B cell (primary cell): ENCODE results near the gene TENM4. TPM values are rescaled to one million over a fixed set of nuclear protein-coding genes. Genes with fewer than 3 reads are reported as not detected.

ENCODE experiments used
- ATAC-seq: fragments of 200-7000 bp; cut with Tn5 transposase; one replicate; pipeline ENCODE4 v1.10.0; 2021; ENCODE audit warnings: low read depth, mild to moderate bottlenecking, moderate number of reproducible peaks, moderate library complexity
- CTCF ChIA-PET: fragments of 350-600 bp; sonication (Branson Sonifier 250); formaldehyde crosslinking; loops from one replicate; lab custom pipeline; 2021; ENCODE audit warnings: antibody characterized with exemption, inconsistent platforms; lab: Charles Lee
- POLR2A ChIA-PET: fragments of 350-600 bp; sonication (Branson Sonifier 250); formaldehyde crosslinking; loops from one replicate; lab custom pipeline; 2021; ENCODE audit warnings: antibody characterized with exemption; lab: Charles Lee
- DNase-seq: peaks from one replicate; pipeline ENCODE4 v3.0.0; 2013
- H2AFZ ChIP-seq: 2 replicates; pipeline ENCODE4 v1.6.1; 2012; ENCODE audit warnings: mild to moderate bottlenecking, low read depth, low read length; ENCODE audit not compliant: insufficient read depth, poor library complexity, severe bottlenecking
- H3K27ac ChIP-seq, 2 donors: 1 replicate in 1 of 2; 2 replicates in 1 of 2; pipeline ENCODE4 v1.5.1; 2012 to 2013; ENCODE audit warnings: low read length in 2 of 2, mild to moderate bottlenecking in 2 of 2, moderate library complexity in 1 of 2
- H3K27me3 ChIP-seq, 4 experiments: fragments of 200-600 bp in 1 of 4; sonication (generic) in 1 of 4; replicated peaks in 1 of 4; 1 replicate in 2 of 4; 2 replicates in 2 of 4; pipeline versions ENCODE4 v1.6.1 to v1.7.0; 2013 to 2016; ENCODE audit warnings: low read length in 3 of 4, mild to moderate bottlenecking in 2 of 4, mixed read lengths in 1 of 4, moderate library complexity in 1 of 4; ENCODE audit not compliant: insufficient read depth in 4 of 4, control insufficient read depth in 3 of 4; ENCODE audit errors: control extremely low read depth in 1 of 4
- H3K36me3 ChIP-seq, 2 experiments: replicated peaks in 1 of 2; 1 replicate in 1 of 2; 2 replicates in 1 of 2; pipeline versions ENCODE4 v1.6.1 to v1.7.1; 2013; ENCODE audit warnings: low read length in 1 of 2; ENCODE audit not compliant: insufficient read depth in 2 of 2, control insufficient read depth in 1 of 2; ENCODE audit errors: control extremely low read depth in 1 of 2, extremely low read depth in 1 of 2
- H3K4me1 ChIP-seq, 2 donors: fragments of 200-600 bp in 1 of 2; sonication (generic) in 1 of 2; 1 replicate in 1 of 2; 2 replicates in 1 of 2; pipeline versions ENCODE4 v1.5.1 to v1.6.1; 2013 to 2017; ENCODE audit warnings: low read length in 2 of 2; ENCODE audit not compliant: control insufficient read depth in 2 of 2, insufficient read depth in 2 of 2
- H3K4me2 ChIP-seq: replicated peaks from 2 replicates; pipeline ENCODE3; 2012; ENCODE audit warnings: mild to moderate bottlenecking, low read depth, low read length; ENCODE audit not compliant: poor library complexity, severe bottlenecking
- H3K4me3 ChIP-seq, 5 experiments: fragments of 200-600 bp in 1 of 5; sonication (generic) in 1 of 5; 1 replicate in 3 of 5; 2 replicates in 2 of 5; pipeline versions ENCODE4 v1.5.1 to v1.7.0; 2011 to 2016; ENCODE audit warnings: low read length in 4 of 5, mild to moderate bottlenecking in 4 of 5, low read depth in 2 of 5, control low read depth in 1 of 5, moderate library complexity in 1 of 5; ENCODE audit not compliant: insufficient read depth in 1 of 5; ENCODE audit errors: control extremely low read depth in 1 of 5, extremely low read depth in 1 of 5
- H3K79me2 ChIP-seq: fragments of 200-600 bp; sonication (generic); one replicate; pipeline ENCODE4 v1.6.0; 2016; ENCODE audit warnings: low read length; ENCODE audit not compliant: control insufficient read depth, insufficient read depth
- H3K9ac ChIP-seq: fragments of 200-600 bp; sonication (generic); 2 replicates; pipeline ENCODE4 v1.6.1; 2017; ENCODE audit warnings: mild to moderate bottlenecking, low read length, moderate library complexity
- H3K9me3 ChIP-seq, 3 donors: one replicate each; pipeline versions ENCODE4 v1.6.1 to v1.7.1; 2013; ENCODE audit warnings: low read length in 2 of 3; ENCODE audit not compliant: control insufficient read depth in 2 of 3, insufficient read depth in 1 of 3; ENCODE audit errors: control extremely low read depth in 1 of 3
- H4K20me1 ChIP-seq: 2 replicates; pipeline ENCODE4 v1.6.0; 2012; ENCODE audit warnings: mild to moderate bottlenecking, low read length; ENCODE audit not compliant: insufficient read depth, control insufficient read depth, poor library complexity, severe bottlenecking
- H3K27ac Mint-ChIP-seq: one replicate; pipeline ENCODE4 v1.8.0; 2021; ENCODE audit warnings: mixed read lengths
- H3K27me3 Mint-ChIP-seq: one replicate; pipeline ENCODE4 v1.8.0; 2021; ENCODE audit warnings: mixed read lengths
- H3K4me1 Mint-ChIP-seq: one replicate; pipeline ENCODE4 v1.8.0; 2021; ENCODE audit warnings: mixed read lengths
- H3K4me3 Mint-ChIP-seq: one replicate; pipeline ENCODE4 v1.8.0; 2021; ENCODE audit warnings: mixed read lengths
- H3K9me3 Mint-ChIP-seq: one replicate; pipeline ENCODE4 v1.8.0; 2022; ENCODE audit warnings: mixed read lengths; ENCODE audit not compliant: insufficient read depth
- CTCF ChIP-seq: fragments of 200-600 bp; IDR thresholded peaks from one replicate; pipeline ENCODE4 v1.8.0; 2022; ENCODE audit warnings: antibody characterized with exemption, mild to moderate bottlenecking
- EZH2 ChIP-seq: IDR thresholded peaks from 2 replicates; pipeline ENCODE4 v1.6.1; 2012; ENCODE audit warnings: borderline replicate concordance, low read depth, mild to moderate bottlenecking, moderate library complexity, low read length; ENCODE audit not compliant: insufficient read depth, poor library complexity, severe bottlenecking
- WGBS: methylation state at CpG from one replicate; pipeline ENCODE4 v1.1.5; 2013; ENCODE audit warnings: missing lambda C conversion rate; ENCODE audit not compliant: insufficient coverage; 5-methylcytosine and 5-hydroxymethylcytosine counted together
- intact Hi-C: fragments of 100-400 bp; cut with micrococcal nuclease; formaldehyde crosslinking; loops from one replicate; pipeline ENCODE4 v1.10.0; 2022
- polyA plus RNA-seq: library from polyadenylated mRNA; depleted of rRNA; stranded (reverse); fragments of >200 nt; gene quantifications from 2 replicates; pipeline ENCODE4 v1.2.3, GENCODE V29; 2012
- total RNA-seq, 2 donors: library from RNA; stranded (reverse); fragments of 120-200 nt in 1 of 2; gene quantifications; 1 replicate in 1 of 2; 2 replicates in 1 of 2; pipeline versions ENCODE4 v1.2.3 to v1.2.4, GENCODE V29; 2013 to 2022

The TENM4 gene
- total and polyA plus RNA-seq, 2 donors (not counting 1 experiment from before 2014, with no cell fraction given) = 0.09 to 5.7 TPM

- Histone ChIP-seq H3K4me2 (no peak overlapping the region), H4K20me1 (no peaks in the 10 kb centered on the region), H3K27ac (no peak overlapping the region), H3K27me3 (no peaks in the 10 kb centered on the region), H3K9ac (no peak overlapping the region), H2AFZ (no peak overlapping the region), H3K4me1 (no peaks in the 10 kb centered on the region), H3K36me3 (no peaks in the 10 kb centered on the region), H3K4me3 (no peak overlapping the region), H3K9me3 (no peaks in the 10 kb centered on the region), H3K79me2 (no peaks in the 10 kb centered on the region)
- intact Hi-C loops = no loop called here
- no peaks in the 10 kb centered on the region for H3K9me3 Mint-ChIP-seq
- H3K4me3 Mint-ChIP-seq = no peak overlapping the region
- H3K4me1 Mint-ChIP-seq = no peaks in the 10 kb centered on the region
- TF ChIP-seq EZH2 = no peak
- no peak for TF ChIP-seq CTCF
- WGBS = 89% methylated on average over 4 of the region's 4 CpGs
- POLR2A ChIA-PET = no interaction called here
- ATAC-seq (no peak), DNase-seq (no peak)
- CTCF ChIA-PET = no interaction called here
- peaks cover 14% of the 10 kb centered on the region for H3K27me3 Mint-ChIP-seq
- H3K27ac Mint-ChIP-seq = no peak overlapping the region
Measured at GRCh38 chr11:79421820-79422219, 19.0 kb downstream of the TENM4 start.

GRCh38 chr11:79419120-79419519, 21.7 kb downstream of the TENM4 start:
- H3K27ac Mint-ChIP-seq = no peak overlapping the region
- Histone ChIP-seq H3K9ac (no peak overlapping the region), H3K27me3 (no peaks in the 10 kb centered on the region), H2AFZ (no peak overlapping the region), H3K9me3 (peaks cover 0 to 6% (median 1%) of the 10 kb centered on the region in 3 donors), H3K36me3 (no peaks in the 10 kb centered on the region), H3K79me2 (no peaks in the 10 kb centered on the region), H3K4me2 (no peak overlapping the region), H3K4me1 (no peaks in the 10 kb centered on the region), H4K20me1 (no peaks in the 10 kb centered on the region), H3K4me3 (no peak overlapping the region), H3K27ac (no peak overlapping the region)
- H3K9me3 Mint-ChIP-seq = no peaks in the 10 kb centered on the region
- no peaks in the 10 kb centered on the region for H3K4me1 Mint-ChIP-seq
- peaks cover 12% of the 10 kb centered on the region for H3K27me3 Mint-ChIP-seq
- H3K4me3 Mint-ChIP-seq = no peak overlapping the region
- ChIA-PET POLR2A (no interaction called here), CTCF (no interaction called here)
- WGBS = 88% methylated on average over 4 of the region's 5 CpGs
- intact Hi-C loops = no loop called here
- no peak for ATAC-seq
- TF ChIP-seq CTCF = no peak
- no peak for TF ChIP-seq EZH2
- DNase-seq = no peak
